Gastrocnemius medialis (tissue), 4 donors: Measurements from ENCODE around the gene SGCD.

Experiments
- CTCF ChIP-seq, 5 experiments: fragments of 450-650 bp in 3 of 5; fragments of 200-600 bp in 2 of 5; sonication (generic) in 2 of 5; IDR thresholded peaks in 4 of 5; conservative IDR thresholded peaks in 1 of 5; 1 replicate in 4 of 5; 2 replicates in 1 of 5; pipeline ENCODE4 v1.5.1; 2016 to 2019; ENCODE audit warnings: antibody characterized with exemption in 5 of 5, mild to moderate bottlenecking in 3 of 5, moderate library complexity in 3 of 5
- POLR2A ChIP-seq, 2 donors: fragments of 450-650 bp; IDR thresholded peaks; one replicate each; pipeline ENCODE4 v1.6.1; 2017; ENCODE audit warnings: antibody characterized with exemption in 2 of 2, mild to moderate bottlenecking in 2 of 2, moderate library complexity in 2 of 2

- TF ChIP-seq POLR2A (IDR thresholded peaks at IDR 0.05) (no peak), CTCF (IDR thresholded peaks at IDR 0.05 in 4 of 5, conservative IDR thresholded peaks at IDR 0.05 in 1 of 5) (no peak)
Measured at GRCh38 chr5:156438076-156438475, 111.1 kb downstream of the SGCD start.
